ENCODE data around the gene TTC39C.

- TF ChIP-seq CTCF (conservative IDR thresholded peaks at IDR 0.05; ENCODE audit: low read length) = no peak
- TF ChIP-seq EZH2phosphoT487 (IDR thresholded peaks at IDR 0.05; ENCODE audit: borderline replicate concordance, low read depth, low read length) = no peak
These were observed 56.5 kb downstream of the TTC39C start for GRCh38 chr18:24071029-24071428.
